HG03097 (cell line): Measurements from ENCODE around the gene PCBD1.
"Not testable (repeated sequence)": the region's sequence is repeated elsewhere in the genome, so short reads cannot be mapped to it uniquely, and the experiment has no call there.

Experiments
- ATAC-seq: cut with Tn5 transposase; IDR thresholded peaks from one replicate; pipeline ENCODE4 v1.9.1; 2021; ENCODE audit not compliant: unreplicated experiment, low FRiP score

Gene PCBD1

GRCh38 chr10:70879207-70879606 is 9.2 kb downstream of the PCBD1 start:
- ATAC-seq = no peak

GRCh38 chr10:70874061-70874460 is 14.3 kb downstream of the PCBD1 start:
- ATAC-seq = no peak

- no peak for ATAC-seq
These were observed 16.1 kb downstream of the PCBD1 start for GRCh38 chr10:70872291-70872690.

GRCh38 chr10:70866424-70866823 is 21.9 kb downstream of the PCBD1 start:
- no peak for ATAC-seq

GRCh38 chr10:70864935-70865334 is 23.4 kb downstream of the PCBD1 start:
- ATAC-seq = no peak

- ATAC-seq = no peak
These were observed 24.8 kb downstream of the PCBD1 start for GRCh38 chr10:70863470-70864160.

- ATAC-seq = not testable (repeated sequence)
These were observed 26.7 kb downstream of the PCBD1 start for GRCh38 chr10:70861495-70862197.

- no peak for ATAC-seq
These were observed 29.6 kb downstream of the PCBD1 start for GRCh38 chr10:70858759-70859158.

- no peak for ATAC-seq
These were observed 31.9 kb downstream of the PCBD1 start for GRCh38 chr10:70856454-70856853.

GRCh38 chr10:70853457-70853856 is 34.9 kb downstream of the PCBD1 start:
- no peak for ATAC-seq

GRCh38 chr10:70853038-70853437 is 35.3 kb downstream of the PCBD1 start:
- ATAC-seq = no peak

- ATAC-seq = no peak
These were observed 36.5 kb downstream of the PCBD1 start for GRCh38 chr10:70851597-70852475.

GRCh38 chr10:70850097-70850496 is 38.3 kb downstream of the PCBD1 start:
- ATAC-seq = no peak

GRCh38 chr10:70849582-70850016 is 38.8 kb downstream of the PCBD1 start:
- no peak for ATAC-seq

- ATAC-seq = no peak
These were observed 40.6 kb downstream of the PCBD1 start for GRCh38 chr10:70847659-70848360.

- ATAC-seq = no peak
These were observed 41.6 kb downstream of the PCBD1 start for GRCh38 chr10:70846795-70847194.

- ATAC-seq = no peak
These were observed 42.5 kb downstream of the PCBD1 start for GRCh38 chr10:70845816-70846215.

GRCh38 chr10:70845256-70845655 is 43.1 kb downstream of the PCBD1 start:
- ATAC-seq = no peak

GRCh38 chr10:70843776-70844489 is 44.4 kb downstream of the PCBD1 start:
- ATAC-seq = no peak

- ATAC-seq = no peak
These were observed 45.0 kb downstream of the PCBD1 start for GRCh38 chr10:70843333-70843732.
